Stomach (tissue), 9 donors: Measurements from ENCODE around the gene TAPT1. TPM values are rescaled to one million over a fixed set of nuclear protein-coding genes. Genes with fewer than 3 reads are reported as not detected.

ENCODE experiments used
- DNase-seq, 2 donors: peaks; one replicate each; pipeline versions ENCODE4 v3.0.0 to v3.0.0-alpha.2; 2013 to 2019
- H3K27ac ChIP-seq, 5 donors: fragments of 200-600 bp in 4 of 5; sonication (generic) in 4 of 5; one replicate each; pipeline ENCODE4 v1.5.1; 2013 to 2019; ENCODE audit warnings: mild to moderate bottlenecking in 1 of 5, moderate library complexity in 1 of 5
- H3K27me3 ChIP-seq, 3 donors: fragments of 200-600 bp; sonication (generic); one replicate each; pipeline ENCODE4 v1.5.1; 2017 to 2019; ENCODE audit warnings: mixed run types in 1 of 3
- H3K36me3 ChIP-seq, 4 donors: fragments of 200-600 bp; sonication (generic); 1 replicate in 3 of 4; 2 replicates in 1 of 4; pipeline ENCODE4 v1.5.1; 2016 to 2019
- H3K4me1 ChIP-seq, 4 donors: fragments of 200-600 bp; sonication (generic); one replicate each; pipeline ENCODE4 v1.5.1; 2016 to 2019
- H3K4me3 ChIP-seq, 4 donors: fragments of 200-600 bp; sonication (generic) in 3 of 4; one replicate each; pipeline ENCODE4 v1.5.1; 2016 to 2019; ENCODE audit warnings: mild to moderate bottlenecking in 1 of 4
- H3K9me3 ChIP-seq, 4 donors: fragments of 200-600 bp; sonication (generic); one replicate each; pipeline ENCODE4 v1.5.1; 2016 to 2019
- EP300 ChIP-seq: sonication (generic); formaldehyde crosslinking; IDR thresholded peaks from one replicate; pipeline ENCODE4 v1.6.1; 2017; ENCODE audit warnings: antibody characterized with exemption
- POLR2A ChIP-seq, 4 donors: fragments of 450-650 bp; IDR thresholded peaks; one replicate each; pipeline ENCODE4 v1.6.1; 2016; ENCODE audit warnings: antibody characterized with exemption in 4 of 4, control low read depth in 2 of 4, mild to moderate bottlenecking in 1 of 4, moderate library complexity in 1 of 4
- POLR2AphosphoS5 ChIP-seq, 3 donors: sonication (generic); formaldehyde crosslinking; IDR thresholded peaks; one replicate each; pipeline ENCODE4 v1.6.1; 2016; ENCODE audit warnings: antibody characterized with exemption in 3 of 3
- WGBS, 5 donors: extraction: QIAGEN DNeasy Blood & Tissue Kit in 3 of 5; methylation state at CpG; one replicate each; pipeline versions ENCODE4 v1.1.5 to v1.1.7; 2013 to 2018; 5-methylcytosine and 5-hydroxymethylcytosine counted together
- intact Hi-C: fragments of 100-400 bp; cut with DNase I; formaldehyde crosslinking; loops from one replicate; pipeline ENCODE4 v1.15.1; 2023; ENCODE audit warnings: low total_unique reads
- polyA plus RNA-seq, 3 donors: library from polyadenylated mRNA; stranded (reverse); fragments of 200-250 nt; gene quantifications; one replicate each; pipeline ENCODE4 v1.2.3, GENCODE V29; 2013
- total RNA-seq, 5 donors: library from RNA; depleted of rRNA; stranded (reverse); fragments of >200 nt; gene quantifications; one replicate each; pipeline versions ENCODE4 v1.1.0 to v1.2.3, GENCODE V29; 2014 to 2016
- TF ChIP-seq, protein P1 (sequence below), 7 experiments: fragments of 450-650 bp in 4 of 7; fragments of 200-600 bp in 3 of 7; sonication (generic) in 3 of 7; IDR thresholded peaks; one replicate each; pipeline ENCODE4 v1.5.1; 2016 to 2019; ENCODE audit warnings: antibody characterized with exemption in 7 of 7, control low read depth in 2 of 7, mild to moderate bottlenecking in 1 of 7
- donor health status: healthy with polysubstance abuse.
- donor health status: Bipolar disorder and iron deficiency.
- donor health status: healthy.

Gene TAPT1
- total and polyA plus RNA-seq, 8 donors: 5.9 to 97.8 (median 13.7) TPM

DNA sequence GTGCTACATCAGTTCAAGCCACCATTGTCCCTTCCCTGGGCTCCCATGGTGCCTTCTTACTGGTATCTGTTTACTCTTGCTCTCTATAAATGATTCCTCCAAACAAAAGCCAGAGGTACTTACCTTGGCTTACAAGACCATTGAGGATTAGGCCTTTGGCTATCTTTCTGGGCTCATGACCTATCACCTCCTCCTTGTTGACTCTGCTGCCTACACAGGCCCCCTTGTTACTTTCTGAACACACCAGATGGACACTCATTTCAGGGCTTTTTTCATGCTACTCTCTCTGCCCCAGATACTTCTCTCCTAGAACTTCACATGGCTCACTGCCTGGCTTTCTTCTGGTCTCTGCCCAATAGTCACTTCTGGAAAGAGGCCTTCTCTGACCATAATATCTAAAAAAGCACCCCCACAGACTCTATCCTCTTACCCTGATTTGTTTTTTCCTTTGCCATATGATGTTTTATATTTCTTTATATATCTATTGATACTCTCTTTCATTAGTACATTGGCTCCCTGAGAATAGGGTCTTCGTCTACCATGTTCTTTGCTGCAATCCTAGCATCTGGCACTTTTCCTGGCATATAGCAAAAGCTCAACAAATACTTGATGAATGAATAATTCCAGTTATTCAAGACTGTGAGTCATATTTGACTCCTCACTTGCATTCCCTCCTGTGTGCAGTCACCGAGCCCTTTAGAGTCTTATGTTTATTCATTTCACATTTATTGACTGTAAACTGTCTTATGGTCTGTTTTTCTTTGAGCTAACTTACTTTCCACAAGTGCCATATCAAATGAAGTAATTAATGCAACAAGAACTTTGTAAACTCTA, 27.1 kb upstream of the TAPT1 start:
- Histone ChIP-seq H3K27me3 (no peaks in the 10 kb centered on the region), H3K27ac (peak overlapping the region in 1 of 5 donors; percentile 46), H3K4me3 (no peak overlapping the region), H3K4me1 (peaks cover 0 to 6% (median 2%) of the 10 kb centered on the region in 4 donors), H3K36me3 (peaks cover 9 to 31% (median 17%) of the 10 kb centered on the region in 4 donors), H3K9me3 (no peaks in the 10 kb centered on the region)
- WGBS, 5 donors: 59 to 84% (median 74%) methylated on average over 2 of the region's 2 CpGs
- intact Hi-C loops: no loop called here
- no peak for DNase-seq
- TF ChIP-seq EP300 (no peak), POLR2AphosphoS5 (IDR thresholded peaks at IDR 0.05) (no peak), POLR2A (IDR thresholded peaks at IDR 0.05) (no peak)
- TF ChIP-seq, protein P1, sequence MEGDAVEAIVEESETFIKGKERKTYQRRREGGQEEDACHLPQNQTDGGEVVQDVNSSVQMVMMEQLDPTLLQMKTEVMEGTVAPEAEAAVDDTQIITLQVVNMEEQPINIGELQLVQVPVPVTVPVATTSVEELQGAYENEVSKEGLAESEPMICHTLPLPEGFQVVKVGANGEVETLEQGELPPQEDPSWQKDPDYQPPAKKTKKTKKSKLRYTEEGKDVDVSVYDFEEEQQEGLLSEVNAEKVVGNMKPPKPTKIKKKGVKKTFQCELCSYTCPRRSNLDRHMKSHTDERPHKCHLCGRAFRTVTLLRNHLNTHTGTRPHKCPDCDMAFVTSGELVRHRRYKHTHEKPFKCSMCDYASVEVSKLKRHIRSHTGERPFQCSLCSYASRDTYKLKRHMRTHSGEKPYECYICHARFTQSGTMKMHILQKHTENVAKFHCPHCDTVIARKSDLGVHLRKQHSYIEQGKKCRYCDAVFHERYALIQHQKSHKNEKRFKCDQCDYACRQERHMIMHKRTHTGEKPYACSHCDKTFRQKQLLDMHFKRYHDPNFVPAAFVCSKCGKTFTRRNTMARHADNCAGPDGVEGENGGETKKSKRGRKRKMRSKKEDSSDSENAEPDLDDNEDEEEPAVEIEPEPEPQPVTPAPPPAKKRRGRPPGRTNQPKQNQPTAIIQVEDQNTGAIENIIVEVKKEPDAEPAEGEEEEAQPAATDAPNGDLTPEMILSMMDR (IDR thresholded peaks at IDR 0.05): no peak

DNA sequence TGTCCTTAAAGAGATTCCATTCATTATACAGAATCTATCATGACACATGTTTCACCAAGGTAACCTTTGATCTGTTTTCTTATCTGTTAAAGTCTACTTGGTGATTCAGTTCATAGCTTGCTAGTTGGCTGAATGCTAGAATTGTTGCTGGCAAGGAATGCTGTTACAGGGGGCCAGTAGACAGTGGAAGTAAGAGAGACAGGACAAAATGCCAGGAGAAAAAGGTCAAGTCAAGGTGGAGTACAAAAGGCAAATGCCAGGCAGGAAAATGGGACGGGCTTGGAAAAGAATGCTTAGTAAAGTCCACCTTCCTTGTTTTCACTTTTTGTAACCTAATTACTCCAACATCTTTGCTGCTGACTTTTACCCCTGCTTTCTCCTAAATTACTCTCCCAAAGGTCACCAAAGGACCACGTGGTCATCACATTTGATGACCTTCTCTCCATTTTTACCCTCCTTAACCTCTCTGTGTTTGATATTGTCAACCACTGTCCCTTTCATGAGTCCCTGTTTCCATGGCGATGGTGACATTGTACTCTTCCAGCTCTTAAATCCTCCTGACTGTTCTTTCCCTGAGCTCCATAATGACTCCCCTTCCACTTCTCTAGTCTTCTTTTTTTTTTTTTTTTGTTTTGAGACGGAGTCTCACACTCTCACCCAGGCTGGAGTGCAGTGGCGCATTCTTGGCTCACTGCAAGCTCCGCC, 24.5 kb upstream of the TAPT1 start:
- Histone ChIP-seq H3K4me1 (peaks cover 0 to 6% (median 2%) of the 10 kb centered on the region in 4 donors), H3K9me3 (no peaks in the 10 kb centered on the region), H3K27ac (no peak overlapping the region), H3K36me3 (peaks cover 7 to 35% (median 9%) of the 10 kb centered on the region in 4 donors), H3K4me3 (no peak overlapping the region), H3K27me3 (no peaks in the 10 kb centered on the region)
- intact Hi-C loops: no loop called here
- DNase-seq: no peak
- WGBS, 5 donors: 80 to 88% (median 86%) methylated on average over 6 of the region's 6 CpGs
- TF ChIP-seq, protein P1 (IDR thresholded peaks at IDR 0.05): no peak
- TF ChIP-seq POLR2A (IDR thresholded peaks at IDR 0.05): no peak
- no peak for TF ChIP-seq POLR2AphosphoS5 (IDR thresholded peaks at IDR 0.05)
- TF ChIP-seq EP300: no peak

DNA sequence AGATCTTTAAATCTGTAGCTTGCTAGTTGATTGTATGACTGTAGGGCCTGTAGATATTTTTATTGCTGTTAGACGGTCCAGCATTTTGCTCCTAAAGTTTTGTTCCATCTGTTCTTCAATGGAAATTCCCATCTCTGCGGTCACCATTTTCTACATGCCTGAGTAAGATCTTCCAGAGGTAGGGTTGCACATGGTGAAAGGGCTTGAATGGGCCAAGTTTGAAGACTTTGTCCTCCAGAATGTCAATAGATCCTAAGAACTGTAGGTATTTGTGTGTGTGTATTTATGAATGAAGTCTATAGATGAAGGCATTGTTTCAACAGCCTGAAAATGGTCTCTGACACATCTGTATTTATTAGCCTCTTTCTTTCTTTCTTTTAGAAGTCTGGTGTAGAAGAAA, 22.3 kb upstream of the TAPT1 start:
- no peak overlapping the region for H3K27ac ChIP-seq
- H3K9me3 ChIP-seq: no peaks in the 10 kb centered on the region
- H3K36me3 ChIP-seq: peaks cover 4 to 43% (median 9%) of the 10 kb centered on the region in 4 donors
- no peaks in the 10 kb centered on the region for H3K27me3 ChIP-seq
- DNase-seq: no peak
- 94 to 99% (median 96%) methylated on average over 2 of the region's 2 CpGs for WGBS, 5 donors
- intact Hi-C loops: no loop called here
- no peak overlapping the region for H3K4me3 ChIP-seq
- peaks cover 0 to 5% (median under 1%) of the 10 kb centered on the region in 4 donors for H3K4me1 ChIP-seq
- TF ChIP-seq POLR2AphosphoS5 (IDR thresholded peaks at IDR 0.05): no peak
- no peak for TF ChIP-seq POLR2A (IDR thresholded peaks at IDR 0.05)
- no peak for TF ChIP-seq EP300
- TF ChIP-seq, protein P1 (IDR thresholded peaks at IDR 0.05): no peak

DNA sequence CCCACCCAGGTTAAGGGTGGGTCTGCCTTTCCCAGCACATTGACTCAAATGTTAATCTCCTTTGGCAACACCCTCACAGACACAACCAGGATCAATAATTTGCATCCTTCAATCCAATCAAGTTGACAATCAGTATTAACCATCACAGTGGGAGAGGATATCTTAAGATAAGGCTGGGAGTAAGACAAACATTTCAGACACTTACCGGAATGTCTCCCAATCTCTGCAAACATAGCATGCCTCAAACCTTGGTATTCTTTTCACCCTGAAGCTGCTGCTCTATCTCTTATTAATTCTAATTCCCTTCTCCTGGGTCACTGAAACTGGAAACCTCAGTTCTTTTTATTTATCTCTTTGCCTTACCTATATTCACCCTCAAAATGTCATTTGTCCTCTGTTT, 19.0 kb upstream of the TAPT1 start:
- H3K27me3 ChIP-seq: no peaks in the 10 kb centered on the region
- no peaks in the 10 kb centered on the region for H3K9me3 ChIP-seq
- H3K27ac ChIP-seq: no peak overlapping the region
- no peaks in the 10 kb centered on the region for H3K4me1 ChIP-seq
- DNase-seq: no peak
- intact Hi-C loops: no loop called here
- WGBS, 5 donors: 88 to 96% (median 92%) methylated on average over 1 of the region's 1 CpG
- H3K36me3 ChIP-seq: peaks cover 0 to 36% (median 4%) of the 10 kb centered on the region in 4 donors
- TF ChIP-seq, protein P1 (IDR thresholded peaks at IDR 0.05): no peak
- TF ChIP-seq EP300: no peak
- no peak overlapping the region for H3K4me3 ChIP-seq
